Mucosa of descending colon (tissue), 3 donors: ENCODE results near the gene CES4A. TPM values are rescaled to one million over a fixed set of nuclear protein-coding genes. Genes with fewer than 3 reads are reported as not detected.

Experiments
- ATAC-seq: fragments of 200-7000 bp; cut with Tn5 transposase; one replicate; pipeline ENCODE4 v1.9.1; 2020; ENCODE audit warnings: mild to moderate bottlenecking, moderate library complexity
- DNase-seq, 3 donors: peaks; one replicate each; pipeline ENCODE4 v3.0.0-alpha.2; 2020
- H3K36me3 ChIP-seq: fragments of 200-600 bp; one replicate; pipeline ENCODE4 v1.8.0; 2021; ENCODE audit warnings: low read depth, mild to moderate bottlenecking
- H3K4me1 ChIP-seq: fragments of 200-600 bp; one replicate; pipeline ENCODE4 v1.8.0; 2021; ENCODE audit warnings: low read depth, mild to moderate bottlenecking
- H3K4me3 ChIP-seq: fragments of 200-600 bp; one replicate; pipeline ENCODE4 v1.8.0; 2021; ENCODE audit warnings: mild to moderate bottlenecking
- H3K9me3 ChIP-seq: fragments of 200-600 bp; one replicate; pipeline ENCODE4 v1.8.0; 2021; ENCODE audit warnings: mild to moderate bottlenecking
- intact Hi-C, 2 donors: fragments of 100-400 bp; cut with DNase I in 1 of 2; cut with micrococcal nuclease in 1 of 2; formaldehyde crosslinking; loops; one replicate each; pipeline versions ENCODE4 v1.11.0 to v1.11.1; 2022; cut with DNase I, micrococcal nuclease
- total RNA-seq, 3 donors: library from RNA; stranded (reverse); fragmentation: NEBNext Ultra II Directional in 2 of 3; extraction: Animal tissue kit (Norgen Biotek cat#: 25700) in 2 of 3; gene quantifications; one replicate each; pipeline versions ENCODE4 v1.2.1 to v1.2.4, GENCODE V29; 2021 to 2023
- TF ChIP-seq, protein P1 (sequence below): fragments of 200-600 bp; IDR thresholded peaks from one replicate; pipeline ENCODE4 v1.8.0; 2022; ENCODE audit warnings: antibody characterized with exemption, mild to moderate bottlenecking
- donor health status: DM: no; HTN: no; CAD: no; lungs with moderate emphysema.
- donor health status: DM: no; HTN: no; CAD: no.
- donor health status: DM: no; HTN: yes; CAD: no.

Gene CES4A
- total RNA-seq, 3 donors from 2014 or later, result 6.3 to 10.1 (median 8.3) TPM

DNA sequence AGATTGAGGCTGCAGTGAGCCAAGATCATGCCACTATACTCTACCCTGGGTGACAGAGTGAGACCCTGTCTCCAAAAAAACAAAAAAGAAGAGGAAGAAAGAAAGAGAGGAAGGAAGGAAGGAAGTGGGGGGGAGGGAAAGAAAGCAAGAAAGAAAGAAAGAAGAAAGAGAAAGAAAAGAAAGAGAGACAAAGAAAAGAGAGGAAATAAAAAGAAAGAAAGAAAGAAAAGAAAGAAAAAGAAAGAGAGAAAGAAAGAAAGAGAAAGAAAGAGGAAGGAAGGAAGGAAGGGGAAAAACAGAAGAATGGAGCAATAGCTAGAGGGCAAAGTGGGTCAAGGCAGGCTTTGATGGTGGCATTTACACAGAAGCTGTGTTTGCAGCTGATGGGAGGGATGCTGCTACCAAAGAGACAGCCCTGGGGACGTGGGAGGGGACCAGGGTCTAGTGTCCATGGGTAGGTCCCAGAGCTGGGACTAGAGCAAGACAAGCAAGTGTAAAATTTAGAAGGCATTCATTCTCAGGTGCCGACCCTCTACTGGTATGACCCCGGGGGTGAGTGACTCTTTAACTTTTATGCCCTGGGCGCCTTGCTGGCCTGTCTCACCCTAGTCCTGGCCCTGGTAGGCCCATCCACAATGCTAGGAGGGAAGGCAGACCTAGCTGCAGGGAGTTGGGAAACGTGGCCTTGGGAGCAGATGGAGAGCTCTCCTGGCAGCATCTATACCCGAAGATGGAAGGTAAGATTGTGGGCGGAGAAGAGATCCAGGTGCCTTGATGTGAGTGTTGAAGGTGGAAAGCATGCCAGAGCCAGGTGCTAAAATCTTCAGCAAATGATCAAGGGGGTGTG is 29.3 kb upstream of the CES4A start:
- TF ChIP-seq, protein P1, sequence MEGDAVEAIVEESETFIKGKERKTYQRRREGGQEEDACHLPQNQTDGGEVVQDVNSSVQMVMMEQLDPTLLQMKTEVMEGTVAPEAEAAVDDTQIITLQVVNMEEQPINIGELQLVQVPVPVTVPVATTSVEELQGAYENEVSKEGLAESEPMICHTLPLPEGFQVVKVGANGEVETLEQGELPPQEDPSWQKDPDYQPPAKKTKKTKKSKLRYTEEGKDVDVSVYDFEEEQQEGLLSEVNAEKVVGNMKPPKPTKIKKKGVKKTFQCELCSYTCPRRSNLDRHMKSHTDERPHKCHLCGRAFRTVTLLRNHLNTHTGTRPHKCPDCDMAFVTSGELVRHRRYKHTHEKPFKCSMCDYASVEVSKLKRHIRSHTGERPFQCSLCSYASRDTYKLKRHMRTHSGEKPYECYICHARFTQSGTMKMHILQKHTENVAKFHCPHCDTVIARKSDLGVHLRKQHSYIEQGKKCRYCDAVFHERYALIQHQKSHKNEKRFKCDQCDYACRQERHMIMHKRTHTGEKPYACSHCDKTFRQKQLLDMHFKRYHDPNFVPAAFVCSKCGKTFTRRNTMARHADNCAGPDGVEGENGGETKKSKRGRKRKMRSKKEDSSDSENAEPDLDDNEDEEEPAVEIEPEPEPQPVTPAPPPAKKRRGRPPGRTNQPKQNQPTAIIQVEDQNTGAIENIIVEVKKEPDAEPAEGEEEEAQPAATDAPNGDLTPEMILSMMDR, result no peak
- H3K4me1 ChIP-seq, result peaks cover 43% of the 10 kb centered on the region
- H3K4me3 ChIP-seq, result no peak overlapping the region
- H3K9me3 ChIP-seq, result no peaks in the 10 kb centered on the region
- intact Hi-C loops, result loop anchor here in 1 of 2 donors (10.0 kb wide), 1 partner anchor 196 kb away; the partner anchor contains the start of genes B3GNT9, FBXL8 and TRADD
- DNase-seq (no peak), ATAC-seq (no peak)
- no peaks in the 10 kb centered on the region for H3K36me3 ChIP-seq

DNA sequence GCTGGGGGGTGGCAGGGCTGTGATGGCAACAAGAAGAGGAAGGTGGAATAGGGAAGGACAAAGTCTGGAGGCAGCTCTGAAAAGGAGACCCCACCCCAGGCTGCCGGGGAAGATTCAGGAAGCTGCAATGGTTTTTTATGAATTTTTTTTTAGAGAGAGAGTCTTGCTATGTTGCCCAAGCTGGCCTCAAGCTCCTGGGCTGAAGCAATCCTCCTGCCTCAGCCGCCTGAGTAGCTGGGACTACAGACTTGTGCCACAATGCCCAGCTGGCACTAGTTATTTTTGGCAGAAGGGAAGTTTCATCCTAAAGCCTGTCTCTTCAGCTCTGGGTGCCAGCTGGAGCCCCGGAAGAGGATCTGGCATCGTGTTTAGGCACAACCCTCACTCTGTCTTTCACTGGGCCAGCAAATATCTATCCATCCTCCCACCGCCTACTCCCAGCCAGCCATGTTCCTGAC is 28.7 kb upstream of the CES4A start:
- Histone ChIP-seq H3K9me3 (no peaks in the 10 kb centered on the region), H3K4me1 (peaks cover 41% of the 10 kb centered on the region), H3K36me3 (no peaks in the 10 kb centered on the region), H3K4me3 (no peak overlapping the region)
- ATAC-seq, result peak; percentile 7
- peak in 2 of 3 donors; percentile 48 to 52 for DNase-seq
- TF ChIP-seq, protein P1, result no peak
- intact Hi-C loops, result loop anchor here in 1 of 2 donors (10.0 kb wide), 1 partner anchor 195 kb away; the partner anchor contains the start of genes B3GNT9, FBXL8 and TRADD

DNA sequence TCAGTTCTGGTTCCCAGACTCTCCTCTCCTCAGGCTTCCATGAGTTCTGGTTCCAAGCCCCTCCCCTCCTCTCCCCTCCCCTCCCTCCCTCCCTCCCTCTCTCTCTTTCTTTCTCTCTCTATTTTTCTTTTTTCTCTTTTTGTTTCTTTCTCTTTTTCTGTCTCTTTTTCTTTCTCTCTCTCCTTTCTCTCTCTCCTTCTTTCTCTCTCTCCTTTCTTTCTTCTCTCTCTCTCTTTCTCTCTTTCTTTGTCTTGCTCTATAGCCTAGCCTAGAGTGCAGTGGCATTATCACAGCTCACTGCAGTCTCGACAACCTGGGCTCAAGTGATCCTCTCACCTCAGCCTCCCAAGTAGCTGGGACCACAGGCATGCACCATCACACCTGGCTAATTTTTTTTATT is 28.1 kb upstream of the CES4A start:
- ATAC-seq, result no peak
- intact Hi-C loops, result no loop called here
- no peaks in the 10 kb centered on the region for H3K9me3 ChIP-seq
- H3K4me1 ChIP-seq, result peaks cover 36% of the 10 kb centered on the region
- H3K36me3 ChIP-seq, result no peaks in the 10 kb centered on the region
- no peak overlapping the region for H3K4me3 ChIP-seq
- DNase-seq, result no peak
- TF ChIP-seq, protein P1, result no peak

DNA sequence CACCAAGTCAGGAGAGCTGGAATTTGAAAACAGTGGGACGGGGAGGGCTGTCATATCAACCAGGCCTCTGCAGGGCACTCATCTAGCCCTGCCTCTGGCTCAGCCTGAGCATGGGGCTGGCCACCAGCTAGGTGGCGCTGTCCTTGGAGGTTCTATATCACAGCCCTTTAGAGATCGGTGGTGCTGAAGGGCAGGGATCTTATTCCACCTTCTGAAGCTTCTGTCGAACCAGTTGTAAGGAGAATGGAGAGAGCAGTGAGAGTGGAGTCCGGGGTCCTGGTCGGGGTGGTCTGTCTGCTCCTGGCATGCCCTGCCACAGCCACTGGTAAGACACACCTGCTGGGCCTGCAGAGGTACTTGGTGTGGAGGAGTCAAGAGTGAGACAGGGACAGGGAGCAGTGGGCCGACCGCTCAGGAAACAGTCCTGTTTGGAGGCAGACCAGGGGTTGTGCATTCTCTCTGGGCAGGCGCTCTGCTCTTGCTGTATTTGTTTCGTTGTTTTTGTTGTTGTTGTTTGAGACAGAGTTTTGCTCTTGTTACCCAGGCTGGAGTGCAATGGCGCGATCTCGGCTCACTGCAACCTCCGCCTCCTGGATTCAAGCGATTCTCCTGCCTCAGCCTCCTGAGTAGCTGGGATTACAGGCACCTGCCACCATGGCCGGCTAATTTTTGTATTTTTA is 27.2 kb upstream of the CES4A start, which contains the start of gene CES3:
Gene CES3, plus strand, starts transcription at position 202 of the 680 bp plus-strand sequence. Its CDS starts 42 bp downstream, at position 244.
- H3K4me3 ChIP-seq, result no peak within 1 kb of the TSS
- intact Hi-C loops, result no loop called here
- H3K9me3 ChIP-seq, result no peaks in the 10 kb centered on the region
- H3K36me3 ChIP-seq, result no peaks in the 10 kb centered on the region
- DNase-seq (peak; percentile 88 to 93 (median 91)), ATAC-seq (peak; percentile 84)
- peaks cover 33% of the 10 kb centered on the region for H3K4me1 ChIP-seq
- TF ChIP-seq, protein P1, result peak; percentile 81

DNA sequence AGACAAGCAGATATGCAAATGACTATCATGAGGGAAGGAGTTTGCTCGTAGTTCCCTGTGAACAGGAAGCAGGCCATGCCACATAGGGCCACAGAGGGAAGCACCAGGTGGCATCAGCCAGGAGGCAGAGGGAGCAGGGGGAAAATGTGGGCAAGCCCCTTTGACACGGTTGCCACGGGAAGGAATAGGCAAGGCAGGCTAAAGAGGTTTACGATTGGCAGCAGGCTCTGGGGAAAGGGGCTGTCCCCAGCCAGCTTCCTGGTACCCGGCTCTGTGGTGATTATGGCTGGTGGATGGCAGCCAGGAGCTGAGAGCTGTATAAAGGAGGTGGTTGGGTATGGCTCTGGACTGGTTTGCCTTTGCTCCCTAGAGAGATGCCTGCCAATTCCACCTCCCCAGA is 26.5 kb upstream of the CES4A start:
- TF ChIP-seq, protein P1, result no peak
- intact Hi-C loops, result no loop called here
- ATAC-seq (peak; percentile 87), DNase-seq (peak; percentile 89 to 90 (median 90))
- Histone ChIP-seq H3K36me3 (no peaks in the 10 kb centered on the region), H3K9me3 (no peaks in the 10 kb centered on the region), H3K4me3 (no peak overlapping the region), H3K4me1 (peaks cover 25% of the 10 kb centered on the region)
